ENCODE results near the gene DNHD1.

GRCh38 chr11:6529266-6529665 lies 32.2 kb downstream of the DNHD1 start:
- TF ChIP-seq CTCF (CRISPR knock-in tag; IDR thresholded peaks at IDR 0.05): no peak
- no peak for TF ChIP-seq POLR2A (IDR thresholded peaks at IDR 0.05; ENCODE audit: insufficient read depth in 1 of 2, low read depth in 2 of 2, low read length in 2 of 2)
- TF ChIP-seq RFX5 (IDR thresholded peaks at IDR 0.05; ENCODE audit: low read depth, low read length): no peak
- TF ChIP-seq NR1H2 (CRISPR knock-in tag; IDR thresholded peaks at IDR 0.05; ENCODE audit: borderline replicate concordance, low read depth): no peak
- no peak for TF ChIP-seq KIAA2018 (CRISPR knock-in tag; IDR thresholded peaks at IDR 0.05; ENCODE audit: borderline replicate concordance)
- TF ChIP-seq BRD4 (CRISPR knock-in tag; IDR thresholded peaks at IDR 0.05): no peak
- TF ChIP-seq NR2F6 (IDR thresholded peaks at IDR 0.05): no peak
- no peak for TF ChIP-seq NR2F6 (CRISPR knock-in tag; IDR thresholded peaks at IDR 0.05)
- TF ChIP-seq ZNF549 (CRISPR knock-in tag; IDR thresholded peaks at IDR 0.05): no peak
- no peak for TF ChIP-seq ZNF232 (CRISPR knock-in tag; IDR thresholded peaks at IDR 0.05; ENCODE audit: borderline replicate concordance)
- TF ChIP-seq GABPA (IDR thresholded peaks at IDR 0.05; ENCODE audit: low read depth, low read length): no peak
- no peak for TF ChIP-seq GABPA (CRISPR knock-in tag; IDR thresholded peaks at IDR 0.05; ENCODE audit: low read depth)
- no peak for TF ChIP-seq DMAP1 (CRISPR knock-in tag; IDR thresholded peaks at IDR 0.05)
- TF ChIP-seq SP1 (IDR thresholded peaks at IDR 0.05): no peak
- no peak for TF ChIP-seq SP1 (CRISPR knock-in tag; IDR thresholded peaks at IDR 0.05)
- TF ChIP-seq SMC3 (IDR thresholded peaks at IDR 0.05; ENCODE audit: low read length): no peak
- TF ChIP-seq ZNF512 (CRISPR knock-in tag; IDR thresholded peaks at IDR 0.05): no peak

Data from HepG2 (cell line).